Prostate gland (tissue), 2 donors: ENCODE measurements around the gene KRTAP4-16. TPM values are rescaled to one million over a fixed set of nuclear protein-coding genes. Genes with fewer than 3 reads are reported as not detected.
"Not testable (repeated sequence)": the region's sequence is repeated elsewhere in the genome, so short reads cannot be mapped to it uniquely, and the experiment has no call there.

ENCODE experiments used
- DNase-seq: peaks from one replicate; pipeline ENCODE4 v3.0.0-alpha.2; 2019; ENCODE audit warnings: low spot score
- H3K27ac ChIP-seq, 2 donors: fragments of 200-600 bp; sonication (generic); 2 replicates each; pipeline ENCODE4 v1.5.1; 2017 to 2019
- H3K27me3 ChIP-seq: fragments of 200-600 bp; sonication (generic); replicated peaks from 2 replicates; pipeline ENCODE4 v1.5.1; 2019; ENCODE audit not compliant: insufficient read depth
- H3K36me3 ChIP-seq, 2 donors: fragments of 200-600 bp; sonication (generic); 1 replicate in 1 of 2; 2 replicates in 1 of 2; pipeline versions ENCODE4 v1.5.1 to v1.8.1; 2017 to 2019
- H3K4me1 ChIP-seq: fragments of 200-600 bp; sonication (generic); replicated peaks from 2 replicates; pipeline ENCODE4 v1.5.1; 2019
- H3K4me3 ChIP-seq, 2 donors: fragments of 200-600 bp; sonication (generic); 2 replicates each; pipeline ENCODE4 v1.5.1; 2017 to 2019
- H3K9me3 ChIP-seq: fragments of 200-600 bp; sonication (generic); 2 replicates; pipeline ENCODE4 v1.5.1; 2017
- POLR2A ChIP-seq: fragments of 450-650 bp; IDR thresholded peaks from one replicate; pipeline ENCODE4 v1.6.1; 2016; ENCODE audit warnings: antibody characterized with exemption, mild to moderate bottlenecking
- POLR2AphosphoS5 ChIP-seq: sonication (generic); formaldehyde crosslinking; IDR thresholded peaks from one replicate; pipeline ENCODE4 v1.6.1; 2017; ENCODE audit warnings: antibody characterized with exemption
- WGBS: methylation state at CpG from one replicate; pipeline ENCODE4 v1.1.5; 2018; 5-methylcytosine and 5-hydroxymethylcytosine counted together
- intact Hi-C: fragments of 100-400 bp; cut with DNase I; formaldehyde crosslinking; loops from one replicate; pipeline ENCODE4 v1.14.2; 2022
- total RNA-seq, 2 donors: library from RNA; depleted of rRNA; stranded (reverse); fragments of >200 nt; gene quantifications; one replicate each; pipeline ENCODE4 v1.1.0, GENCODE V29; 2016
- TF ChIP-seq, protein P1 (sequence below), 4 experiments: fragments of 200-600 bp in 2 of 4; fragments of 450-650 bp in 2 of 4; sonication (generic) in 2 of 4; IDR thresholded peaks; 1 replicate in 3 of 4; 2 replicates in 1 of 4; pipeline ENCODE4 v1.5.1; 2016 to 2019; ENCODE audit warnings: antibody characterized with exemption in 4 of 4, mild to moderate bottlenecking in 2 of 4, moderate library complexity in 2 of 4

The KRTAP4-16 gene
- total RNA-seq, 2 donors from 2014 or later, result not detected

DNA sequence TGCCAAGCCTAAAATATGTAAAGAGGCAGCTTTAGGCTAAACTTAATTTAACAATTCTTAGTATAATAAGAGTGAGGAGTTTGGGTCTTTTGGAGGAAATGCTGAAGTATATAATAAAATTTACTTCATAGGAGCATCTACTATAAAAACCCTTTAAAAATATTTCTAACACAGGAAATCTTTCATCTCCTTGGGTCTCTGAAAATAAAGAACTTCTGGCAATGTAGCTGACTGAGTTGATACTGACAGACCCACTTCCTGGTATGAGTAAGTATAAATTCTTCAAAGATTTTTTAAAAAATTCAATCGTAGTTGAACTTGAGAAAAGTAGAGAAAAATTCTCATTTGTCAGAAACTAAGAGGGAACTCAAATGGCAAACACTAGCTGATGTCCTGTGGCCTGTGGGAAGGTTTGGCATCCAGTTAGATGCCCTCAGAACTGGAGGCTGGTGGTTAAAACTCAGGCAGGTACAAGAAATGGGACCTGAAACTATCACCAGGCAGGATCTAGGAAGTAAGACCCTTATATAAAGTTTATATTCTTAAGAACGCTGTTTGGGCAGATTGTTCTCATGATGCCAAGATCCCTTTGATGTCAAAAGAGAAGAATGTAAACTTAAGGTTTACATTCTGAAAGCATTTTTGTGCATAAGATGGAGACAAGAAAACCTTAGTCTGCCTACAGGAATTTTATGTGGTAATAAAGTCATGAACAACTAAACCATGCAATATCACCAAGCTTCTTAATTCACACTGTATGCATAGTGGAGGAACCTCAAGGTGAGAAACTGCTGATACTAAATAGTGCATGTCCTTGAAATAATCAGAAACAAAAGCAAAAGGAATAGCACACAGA is 32.1 kb upstream of the KRTAP4-16 start:
- TF ChIP-seq POLR2AphosphoS5 (no peak), POLR2A (no peak)
- TF ChIP-seq, protein P1, sequence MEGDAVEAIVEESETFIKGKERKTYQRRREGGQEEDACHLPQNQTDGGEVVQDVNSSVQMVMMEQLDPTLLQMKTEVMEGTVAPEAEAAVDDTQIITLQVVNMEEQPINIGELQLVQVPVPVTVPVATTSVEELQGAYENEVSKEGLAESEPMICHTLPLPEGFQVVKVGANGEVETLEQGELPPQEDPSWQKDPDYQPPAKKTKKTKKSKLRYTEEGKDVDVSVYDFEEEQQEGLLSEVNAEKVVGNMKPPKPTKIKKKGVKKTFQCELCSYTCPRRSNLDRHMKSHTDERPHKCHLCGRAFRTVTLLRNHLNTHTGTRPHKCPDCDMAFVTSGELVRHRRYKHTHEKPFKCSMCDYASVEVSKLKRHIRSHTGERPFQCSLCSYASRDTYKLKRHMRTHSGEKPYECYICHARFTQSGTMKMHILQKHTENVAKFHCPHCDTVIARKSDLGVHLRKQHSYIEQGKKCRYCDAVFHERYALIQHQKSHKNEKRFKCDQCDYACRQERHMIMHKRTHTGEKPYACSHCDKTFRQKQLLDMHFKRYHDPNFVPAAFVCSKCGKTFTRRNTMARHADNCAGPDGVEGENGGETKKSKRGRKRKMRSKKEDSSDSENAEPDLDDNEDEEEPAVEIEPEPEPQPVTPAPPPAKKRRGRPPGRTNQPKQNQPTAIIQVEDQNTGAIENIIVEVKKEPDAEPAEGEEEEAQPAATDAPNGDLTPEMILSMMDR (IDR thresholded peaks at IDR 0.05), result no peak
- no peak for DNase-seq
- WGBS, result 30% methylated on average over 2 of the region's 2 CpGs
- intact Hi-C loops, result no loop called here
- Histone ChIP-seq H3K27ac (no peak overlapping the region), H3K4me3 (no peak overlapping the region), H3K4me1 (no peaks in the 10 kb centered on the region), H3K27me3 (no peaks in the 10 kb centered on the region), H3K9me3 (no peaks in the 10 kb centered on the region), H3K36me3 (no peaks in the 10 kb centered on the region)

DNA sequence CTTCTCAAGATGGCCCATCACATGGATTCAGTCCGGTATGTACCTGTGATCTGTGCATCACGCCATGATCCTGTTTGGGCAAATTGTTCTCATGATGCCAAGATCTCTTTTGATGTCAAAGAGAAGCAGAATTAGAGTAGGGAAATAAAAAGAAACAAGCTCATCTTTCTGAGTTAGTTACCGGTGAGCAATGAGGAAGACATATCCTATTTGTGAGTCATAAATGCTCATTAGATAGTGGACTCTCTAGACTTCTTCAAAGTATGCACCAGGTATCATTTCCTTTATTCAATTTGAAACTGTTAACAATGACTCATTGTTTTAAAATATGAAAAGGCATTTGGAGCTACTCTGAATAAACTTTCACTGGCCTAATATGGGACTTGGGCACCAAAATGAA is 30.0 kb upstream of the KRTAP4-16 start:
- TF ChIP-seq POLR2A, result no peak
- TF ChIP-seq, protein P1 (IDR thresholded peaks at IDR 0.05), result no peak
- no peak for TF ChIP-seq POLR2AphosphoS5
- H3K9me3 ChIP-seq, result no peaks in the 10 kb centered on the region
- H3K27me3 ChIP-seq, result no peaks in the 10 kb centered on the region
- DNase-seq, result no peak
- H3K4me1 ChIP-seq, result no peaks in the 10 kb centered on the region
- H3K27ac ChIP-seq, result no peak overlapping the region
- 83% methylated on average over 3 of the region's 3 CpGs for WGBS
- H3K36me3 ChIP-seq, result no peaks in the 10 kb centered on the region
- H3K4me3 ChIP-seq, result no peak overlapping the region
- intact Hi-C loops, result no loop called here

DNA sequence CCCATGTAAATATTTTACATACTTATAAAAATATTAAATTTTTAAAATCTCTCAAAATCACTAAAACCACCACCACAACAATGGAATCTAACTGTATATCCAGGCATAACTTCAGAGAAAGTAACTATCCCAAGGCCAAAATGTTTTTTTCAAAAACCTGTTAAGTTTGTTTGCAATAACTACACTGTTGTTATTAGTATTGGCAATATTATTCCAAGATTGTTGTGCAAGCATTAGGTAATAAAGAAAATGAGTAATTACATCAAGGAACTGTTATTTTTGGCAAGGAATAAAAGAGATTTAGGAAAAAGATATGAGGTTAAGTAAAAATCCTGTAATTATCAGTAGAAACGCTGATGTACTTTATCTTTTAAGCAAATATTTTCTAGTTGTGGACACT is 25.4 kb upstream of the KRTAP4-16 start:
- intact Hi-C loops, result no loop called here
- Histone ChIP-seq H3K4me1 (no peaks in the 10 kb centered on the region), H3K27me3 (no peaks in the 10 kb centered on the region), H3K4me3 (no peak overlapping the region), H3K27ac (no peak overlapping the region), H3K9me3 (no peaks in the 10 kb centered on the region), H3K36me3 (no peaks in the 10 kb centered on the region)
- TF ChIP-seq, protein P1 (IDR thresholded peaks at IDR 0.05), result no peak
- TF ChIP-seq POLR2A, result no peak
- no peak for TF ChIP-seq POLR2AphosphoS5
- DNase-seq, result no peak
- 43% methylated on average over 1 of the region's 1 CpG for WGBS

DNA sequence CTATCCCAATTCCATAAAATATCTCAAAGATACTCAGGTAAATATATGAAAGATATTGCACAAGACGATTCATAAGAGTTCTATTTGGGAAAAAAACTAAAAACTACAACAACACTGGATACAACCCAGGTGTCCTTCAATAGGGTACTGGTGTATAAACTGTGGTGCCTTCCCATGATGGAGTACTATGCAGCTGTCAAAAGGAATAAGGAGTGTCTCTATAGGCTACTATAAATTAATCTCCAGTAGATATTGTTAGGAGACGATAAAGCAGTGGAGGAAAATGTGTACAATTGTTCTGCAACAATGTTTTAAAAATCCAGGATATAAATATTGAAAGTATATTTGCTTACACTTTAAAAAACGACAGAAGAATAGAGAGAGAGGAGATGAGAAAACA is 24.4 kb upstream of the KRTAP4-16 start:
- TF ChIP-seq POLR2AphosphoS5 (no peak), POLR2A (no peak)
- 93% methylated on average over 3 of the region's 3 CpGs for WGBS
- Histone ChIP-seq H3K4me3 (no peak overlapping the region), H3K27me3 (no peaks in the 10 kb centered on the region), H3K27ac (no peak overlapping the region), H3K9me3 (no peaks in the 10 kb centered on the region), H3K4me1 (no peaks in the 10 kb centered on the region), H3K36me3 (no peaks in the 10 kb centered on the region)
- intact Hi-C loops, result no loop called here
- DNase-seq, result no peak

DNA sequence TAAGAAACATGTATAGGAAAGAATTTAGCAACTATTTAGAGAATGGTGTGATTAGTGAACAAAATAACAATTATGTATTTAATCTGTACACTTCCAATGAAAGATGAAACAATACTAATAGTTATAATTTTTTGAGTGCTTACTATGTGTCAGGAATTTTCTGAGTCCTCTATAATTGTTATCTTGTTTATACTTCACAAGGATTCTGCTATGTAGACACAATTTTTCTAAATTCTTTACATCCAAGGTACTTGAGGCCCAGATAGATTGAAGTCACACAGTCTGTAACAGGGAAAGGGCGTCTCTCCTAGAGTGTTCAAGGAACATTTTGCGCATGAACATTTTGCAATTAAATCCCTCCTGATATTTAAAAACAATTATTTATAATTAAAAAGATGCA is 23.1 kb upstream of the KRTAP4-16 start:
- no peak for TF ChIP-seq POLR2A
- TF ChIP-seq POLR2AphosphoS5, result no peak
- TF ChIP-seq, protein P1 (IDR thresholded peaks at IDR 0.05), result no peak
- WGBS, result 96% methylated on average over 2 of the region's 2 CpGs
- no peak for DNase-seq
- Histone ChIP-seq H3K27ac (no peak overlapping the region), H3K9me3 (no peaks in the 10 kb centered on the region), H3K36me3 (no peaks in the 10 kb centered on the region), H3K4me3 (no peak overlapping the region), H3K27me3 (no peaks in the 10 kb centered on the region), H3K4me1 (no peaks in the 10 kb centered on the region)
- intact Hi-C loops, result no loop called here

DNA sequence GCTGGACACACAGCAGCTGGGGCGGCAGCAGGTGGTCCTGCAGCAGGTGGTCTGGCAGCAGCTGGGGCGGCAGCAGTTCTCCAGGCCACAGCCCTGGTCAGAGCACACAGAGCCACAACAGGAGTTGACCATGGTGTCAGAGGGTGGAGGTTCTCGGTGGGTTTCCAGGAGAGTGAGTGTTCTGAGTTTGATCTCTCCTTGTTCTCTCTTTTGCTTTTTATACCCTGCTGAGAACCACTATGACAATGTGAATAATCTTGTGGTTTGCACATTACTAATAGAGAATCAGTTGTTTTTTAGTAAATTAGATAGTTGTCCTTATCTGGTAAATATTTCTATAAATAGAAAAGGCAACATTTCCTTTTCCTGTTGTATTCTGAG is 22.0 kb upstream of the KRTAP4-16 start, which contains the start of gene KRTAP4-12:
Gene KRTAP4-12 (minus strand): TSS at position 192 of the 381 bp plus-strand sequence. CDS start 60 bp downstream, at position 132.
- H3K4me3 ChIP-seq, H3K9me3 ChIP-seq, H3K27me3 ChIP-seq, H3K36me3 ChIP-seq, DNase-seq, H3K27ac ChIP-seq, intact Hi-C loops, H3K4me1 ChIP-seq: not testable (repeated sequence)
- 90% methylated on average over 3 of the region's 3 CpGs for WGBS

DNA sequence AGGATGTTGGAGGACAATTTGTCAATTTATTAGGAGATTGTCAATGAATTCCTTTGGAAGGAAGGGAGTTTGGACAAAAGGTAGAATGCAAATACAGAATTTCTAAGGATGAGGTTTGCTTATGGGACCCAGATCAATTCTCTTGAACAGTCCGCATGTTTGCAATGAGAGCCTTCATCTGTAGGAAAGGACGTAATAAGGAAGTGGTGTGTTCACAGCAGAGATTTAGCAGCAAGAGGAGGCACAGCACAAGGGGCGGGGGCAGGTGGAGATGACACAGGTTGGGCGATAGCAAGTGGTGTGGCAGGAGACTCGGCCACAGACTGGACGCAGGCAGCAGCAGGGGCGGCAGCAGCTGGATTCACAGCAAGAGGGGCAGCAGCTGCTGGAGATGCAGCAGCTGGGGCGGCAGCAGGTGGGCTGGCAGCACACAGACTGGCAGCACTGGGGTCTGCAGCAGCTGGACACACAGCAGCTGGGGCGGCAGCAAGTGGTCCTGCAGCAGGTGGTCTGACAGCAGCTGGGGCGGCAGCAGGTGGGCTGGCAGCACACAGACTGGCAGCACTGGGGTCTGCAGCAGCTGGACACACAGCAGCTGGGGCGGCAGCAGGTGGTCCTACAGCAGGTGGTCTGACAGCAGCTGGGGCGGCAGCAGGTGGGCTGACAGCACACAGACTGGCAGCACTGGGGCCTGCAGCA is 21.4 kb upstream of the KRTAP4-16 start:
- DNase-seq, intact Hi-C loops: not testable (repeated sequence)
- WGBS, result 89% methylated on average over 12 of the region's 12 CpGs

More for the DNA sequence above, 21.4 kb upstream of the KRTAP4-16 start:
- not testable (repeated sequence) for H3K9me3 ChIP-seq, H3K27ac ChIP-seq, H3K4me3 ChIP-seq, H3K36me3 ChIP-seq, H3K27me3 ChIP-seq, H3K4me1 ChIP-seq
